Upper lobe of left lung (tissue), 4 donors: ENCODE results near the gene S100A5.

ENCODE experiments used
- POLR2A ChIP-seq, 4 donors: fragments of 450-650 bp; IDR thresholded peaks; one replicate each; pipeline ENCODE4 v1.5.1; 2016 to 2017; ENCODE audit warnings: antibody characterized with exemption in 4 of 4, mild to moderate bottlenecking in 2 of 4
- TF ChIP-seq, protein P1 (sequence below), 6 experiments: fragments of 450-650 bp in 4 of 6; fragments of 200-600 bp in 2 of 6; sonication (generic) in 2 of 6; IDR thresholded peaks; one replicate each; pipeline ENCODE4 v1.5.1; 2016 to 2019; ENCODE audit warnings: antibody characterized with exemption in 6 of 6

GRCh38 chr1:153547560-153548551, 7.1 kb upstream of the S100A5 start:
- TF ChIP-seq, protein P1, sequence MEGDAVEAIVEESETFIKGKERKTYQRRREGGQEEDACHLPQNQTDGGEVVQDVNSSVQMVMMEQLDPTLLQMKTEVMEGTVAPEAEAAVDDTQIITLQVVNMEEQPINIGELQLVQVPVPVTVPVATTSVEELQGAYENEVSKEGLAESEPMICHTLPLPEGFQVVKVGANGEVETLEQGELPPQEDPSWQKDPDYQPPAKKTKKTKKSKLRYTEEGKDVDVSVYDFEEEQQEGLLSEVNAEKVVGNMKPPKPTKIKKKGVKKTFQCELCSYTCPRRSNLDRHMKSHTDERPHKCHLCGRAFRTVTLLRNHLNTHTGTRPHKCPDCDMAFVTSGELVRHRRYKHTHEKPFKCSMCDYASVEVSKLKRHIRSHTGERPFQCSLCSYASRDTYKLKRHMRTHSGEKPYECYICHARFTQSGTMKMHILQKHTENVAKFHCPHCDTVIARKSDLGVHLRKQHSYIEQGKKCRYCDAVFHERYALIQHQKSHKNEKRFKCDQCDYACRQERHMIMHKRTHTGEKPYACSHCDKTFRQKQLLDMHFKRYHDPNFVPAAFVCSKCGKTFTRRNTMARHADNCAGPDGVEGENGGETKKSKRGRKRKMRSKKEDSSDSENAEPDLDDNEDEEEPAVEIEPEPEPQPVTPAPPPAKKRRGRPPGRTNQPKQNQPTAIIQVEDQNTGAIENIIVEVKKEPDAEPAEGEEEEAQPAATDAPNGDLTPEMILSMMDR (IDR thresholded peaks at IDR 0.05) = no peak
- no peak for TF ChIP-seq POLR2A (IDR thresholded peaks at IDR 0.05)
